Ovary (tissue), 3 donors: Measurements from ENCODE around the gene BANP.

ENCODE experiments used
- EP300 ChIP-seq: sonication (generic); formaldehyde crosslinking; IDR thresholded peaks from one replicate; pipeline ENCODE4 v1.6.1; 2017; ENCODE audit warnings: antibody characterized with exemption
- TF ChIP-seq, protein P1 (sequence below), 3 donors: fragments of 450-650 bp in 2 of 3; fragments of 200-600 bp in 1 of 3; IDR thresholded peaks; one replicate each; pipeline versions ENCODE4 v1.5.1 to v1.8.0; 2016 to 2022; ENCODE audit warnings: antibody characterized with exemption in 3 of 3, mild to moderate bottlenecking in 1 of 3
- donor health status: DM: no; HTN: no; CAD: no.

DNA sequence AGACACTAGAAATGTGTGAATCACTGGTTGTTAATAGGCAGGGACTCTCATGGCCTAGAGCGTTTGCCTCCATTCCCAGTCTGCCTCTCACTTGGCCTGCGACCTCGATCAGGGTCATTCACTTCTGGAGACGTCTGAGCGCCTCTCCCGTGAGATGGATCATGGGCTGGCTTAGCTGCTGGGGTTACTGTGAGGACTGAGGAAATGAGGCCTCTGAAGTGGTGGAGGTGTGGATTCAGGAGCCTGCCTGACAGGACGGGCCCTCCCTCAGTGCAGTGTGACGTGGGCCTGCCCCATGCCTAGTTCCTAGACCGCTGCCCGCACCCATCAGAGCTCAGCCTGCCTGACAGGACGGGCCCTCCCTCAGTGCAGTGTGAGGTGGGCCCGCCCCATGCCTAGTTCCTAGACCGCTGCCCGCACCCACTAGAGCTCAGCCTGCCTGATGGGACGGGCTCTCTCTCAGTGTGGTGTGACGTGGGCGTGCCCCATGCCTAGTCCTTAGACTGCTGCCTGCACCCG, 61.9 kb downstream of the BANP start:
- TF ChIP-seq, protein P1, sequence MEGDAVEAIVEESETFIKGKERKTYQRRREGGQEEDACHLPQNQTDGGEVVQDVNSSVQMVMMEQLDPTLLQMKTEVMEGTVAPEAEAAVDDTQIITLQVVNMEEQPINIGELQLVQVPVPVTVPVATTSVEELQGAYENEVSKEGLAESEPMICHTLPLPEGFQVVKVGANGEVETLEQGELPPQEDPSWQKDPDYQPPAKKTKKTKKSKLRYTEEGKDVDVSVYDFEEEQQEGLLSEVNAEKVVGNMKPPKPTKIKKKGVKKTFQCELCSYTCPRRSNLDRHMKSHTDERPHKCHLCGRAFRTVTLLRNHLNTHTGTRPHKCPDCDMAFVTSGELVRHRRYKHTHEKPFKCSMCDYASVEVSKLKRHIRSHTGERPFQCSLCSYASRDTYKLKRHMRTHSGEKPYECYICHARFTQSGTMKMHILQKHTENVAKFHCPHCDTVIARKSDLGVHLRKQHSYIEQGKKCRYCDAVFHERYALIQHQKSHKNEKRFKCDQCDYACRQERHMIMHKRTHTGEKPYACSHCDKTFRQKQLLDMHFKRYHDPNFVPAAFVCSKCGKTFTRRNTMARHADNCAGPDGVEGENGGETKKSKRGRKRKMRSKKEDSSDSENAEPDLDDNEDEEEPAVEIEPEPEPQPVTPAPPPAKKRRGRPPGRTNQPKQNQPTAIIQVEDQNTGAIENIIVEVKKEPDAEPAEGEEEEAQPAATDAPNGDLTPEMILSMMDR (IDR thresholded peaks at IDR 0.05): no peak
- no peak for TF ChIP-seq EP300
